Hepatocyte (in vitro differentiated cells): ENCODE data around the gene NOP14.

Source experiments
- CTCF ChIP-seq: fragments of 200-600 bp; sonication (generic); IDR thresholded peaks from 2 replicates; pipeline ENCODE4 v1.5.1; 2016; ENCODE audit warnings: antibody characterized with exemption, mild to moderate bottlenecking; ENCODE audit not compliant: poor library complexity
- EZH2phosphoT487 ChIP-seq: fragments of 200-600 bp; sonication (generic); IDR thresholded peaks from one replicate; pipeline ENCODE4 v1.6.1; 2018; ENCODE audit warnings: antibody characterized with exemption, mild to moderate bottlenecking, low read depth, moderate library complexity; ENCODE audit not compliant: unreplicated experiment, severe bottlenecking

- no peak for TF ChIP-seq CTCF
- no peak for TF ChIP-seq EZH2phosphoT487
These were observed 44.5 kb upstream of the NOP14 start for GRCh38 chr4:3007724-3008123.
